ENCODE data around the gene PIGB. TPM values are rescaled to one million over a fixed set of nuclear protein-coding genes. Genes with fewer than 3 reads are reported as not detected.
A peak's percentile ranks its signal among the peaks of the same experiment; 100 is the strongest.

Gene PIGB
- total and polyA plus RNA-seq, 2 of the 13 experiments (the other 11 are each of a cell fraction or from before 2014, with no cell fraction given), result 14.5 to 19.1 TPM

GRCh38 chr15:55289746-55290527, 29.1 kb upstream of the PIGB start, which contains the start of gene RAB27A (continued):
- no peak for TF ChIP-seq MEIS1 (CRISPR knock-in tag; IDR thresholded peaks at IDR 0.05; ENCODE audit: borderline replicate concordance)
- TF ChIP-seq TBX2 (CRISPR knock-in tag; IDR thresholded peaks at IDR 0.05; ENCODE audit: borderline replicate concordance), result peak; percentile 61; the same call in 1 of the 2 replicates
- 0 out of 2 replicates have a peak, but pooled peaks have one; percentile 32 for TF ChIP-seq TMF1 (CRISPR knock-in tag; IDR thresholded peaks at IDR 0.05; ENCODE audit: low read depth)
- TF ChIP-seq SCMH1 (CRISPR knock-in tag; IDR thresholded peaks at IDR 0.05; ENCODE audit: borderline replicate concordance), result no peak
- no peak for TF ChIP-seq HINFP (CRISPR knock-in tag; IDR thresholded peaks at IDR 0.05; ENCODE audit: low read depth)
- no peak for TF ChIP-seq THAP11 (CRISPR knock-in tag; IDR thresholded peaks at IDR 0.05)
- TF ChIP-seq AHDC1 (CRISPR knock-in tag; IDR thresholded peaks at IDR 0.05; ENCODE audit: borderline replicate concordance), result no peak
- no peak for TF ChIP-seq ZNF670 (CRISPR knock-in tag; IDR thresholded peaks at IDR 0.05; ENCODE audit: borderline replicate concordance)
- TF ChIP-seq ZNF563 (CRISPR knock-in tag; IDR thresholded peaks at IDR 0.05), result no peak
- no peak for TF ChIP-seq DDIT3 (CRISPR knock-in tag; IDR thresholded peaks at IDR 0.05)
- no peak for TF ChIP-seq ZSCAN9 (CRISPR knock-in tag; IDR thresholded peaks at IDR 0.05; ENCODE audit: borderline replicate concordance)
- no peak for TF ChIP-seq CREB3 (CRISPR knock-in tag; IDR thresholded peaks at IDR 0.05)
- no peak; the same call in 1 of the 2 replicates for TF ChIP-seq PHF8 (CRISPR knock-in tag; IDR thresholded peaks at IDR 0.05)
- TF ChIP-seq SNAI1 (CRISPR knock-in tag; IDR thresholded peaks at IDR 0.05; ENCODE audit: borderline replicate concordance), result no peak
- TF ChIP-seq SUZ12 (IDR thresholded peaks at IDR 0.05; ENCODE audit: low read depth, low read length), result no peak
- no peak for TF ChIP-seq MTA3 (CRISPR knock-in tag; IDR thresholded peaks at IDR 0.05)
- no peak for TF ChIP-seq ELF4 (CRISPR knock-in tag; IDR thresholded peaks at IDR 0.05; ENCODE audit: borderline replicate concordance)
- no peak for TF ChIP-seq ZNF850 (CRISPR knock-in tag; conservative IDR thresholded peaks at IDR 0.05)
- TF ChIP-seq ZNF691 (CRISPR knock-in tag; IDR thresholded peaks at IDR 0.05; ENCODE audit: borderline replicate concordance, low read depth), result no peak
- TF ChIP-seq HNRNPL (IDR thresholded peaks at IDR 0.05; ENCODE audit: low read depth, low read length), result no peak

Measured in HepG2 (cell line).